ENCODE measurements around the gene C1orf115.

DNA sequence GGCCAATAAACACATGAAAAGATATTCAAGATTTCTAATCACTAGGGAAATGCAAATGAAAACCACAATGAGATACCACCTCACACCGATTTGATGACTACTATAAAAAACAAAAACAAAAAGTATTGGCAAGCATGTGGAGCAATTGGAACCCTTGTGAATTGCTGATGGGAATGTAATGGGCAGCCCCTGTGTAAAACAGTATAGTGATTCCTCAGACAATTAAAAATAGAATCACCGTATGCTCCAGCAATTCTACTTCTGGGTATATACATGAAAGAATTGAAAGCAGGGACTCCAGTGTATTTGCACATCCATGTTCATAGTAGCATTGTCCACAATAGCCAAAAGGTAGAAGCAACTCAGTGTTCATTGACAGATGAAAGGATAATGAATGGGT lies 12.9 kb upstream of the C1orf115 start:
- TF ChIP-seq, protein P1, sequence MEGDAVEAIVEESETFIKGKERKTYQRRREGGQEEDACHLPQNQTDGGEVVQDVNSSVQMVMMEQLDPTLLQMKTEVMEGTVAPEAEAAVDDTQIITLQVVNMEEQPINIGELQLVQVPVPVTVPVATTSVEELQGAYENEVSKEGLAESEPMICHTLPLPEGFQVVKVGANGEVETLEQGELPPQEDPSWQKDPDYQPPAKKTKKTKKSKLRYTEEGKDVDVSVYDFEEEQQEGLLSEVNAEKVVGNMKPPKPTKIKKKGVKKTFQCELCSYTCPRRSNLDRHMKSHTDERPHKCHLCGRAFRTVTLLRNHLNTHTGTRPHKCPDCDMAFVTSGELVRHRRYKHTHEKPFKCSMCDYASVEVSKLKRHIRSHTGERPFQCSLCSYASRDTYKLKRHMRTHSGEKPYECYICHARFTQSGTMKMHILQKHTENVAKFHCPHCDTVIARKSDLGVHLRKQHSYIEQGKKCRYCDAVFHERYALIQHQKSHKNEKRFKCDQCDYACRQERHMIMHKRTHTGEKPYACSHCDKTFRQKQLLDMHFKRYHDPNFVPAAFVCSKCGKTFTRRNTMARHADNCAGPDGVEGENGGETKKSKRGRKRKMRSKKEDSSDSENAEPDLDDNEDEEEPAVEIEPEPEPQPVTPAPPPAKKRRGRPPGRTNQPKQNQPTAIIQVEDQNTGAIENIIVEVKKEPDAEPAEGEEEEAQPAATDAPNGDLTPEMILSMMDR (conservative IDR thresholded peaks at IDR 0.05 in 1 of 2, IDR thresholded peaks at IDR 0.05 in 1 of 2; ENCODE audit: extremely low read depth in 1 of 2, insufficient read depth in 1 of 2, low read depth in 1 of 2, low read length in 2 of 2): no peak
- no peak for TF ChIP-seq EZH2 (IDR thresholded peaks at IDR 0.05; ENCODE audit: borderline replicate concordance, low read length)
